ENCODE results near the gene TMEM273. TPM values are rescaled to one million over a fixed set of nuclear protein-coding genes. Genes with fewer than 3 reads are reported as not detected.
A peak's percentile ranks its signal among the peaks of the same experiment; 100 is the strongest.

Gene TMEM273
- total RNA-seq, 1 donor from 2014 or later, result 48.5 TPM

DNA sequence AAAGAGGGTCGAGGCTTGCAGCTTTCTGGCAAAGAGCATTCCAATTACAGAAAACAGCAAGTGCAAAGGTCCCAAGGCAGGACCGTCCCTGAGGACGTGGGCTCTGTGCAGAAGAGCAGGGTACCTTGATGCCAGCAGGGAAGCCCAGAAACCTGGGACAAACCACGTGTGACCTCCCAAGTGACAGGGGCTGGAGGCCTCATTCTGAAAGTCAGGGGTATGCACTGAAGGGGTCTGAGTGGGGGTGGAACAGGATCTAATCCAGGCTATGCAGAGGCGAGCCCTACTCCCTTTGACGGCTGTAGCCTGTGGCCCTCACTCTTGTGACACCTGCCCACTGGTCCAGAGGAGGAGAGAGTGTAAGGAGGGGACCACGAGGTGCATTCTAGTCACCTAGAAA lies 22.9 kb downstream of the TMEM273 start:
- DNase-seq (no peak), ATAC-seq (no peak)
- H3K4me1 ChIP-seq, result no peaks in the 10 kb centered on the region
- no peak overlapping the region for H3K4me3 ChIP-seq
- peaks cover 19% of the 10 kb centered on the region for H3K36me3 ChIP-seq
- TF ChIP-seq, protein P1, sequence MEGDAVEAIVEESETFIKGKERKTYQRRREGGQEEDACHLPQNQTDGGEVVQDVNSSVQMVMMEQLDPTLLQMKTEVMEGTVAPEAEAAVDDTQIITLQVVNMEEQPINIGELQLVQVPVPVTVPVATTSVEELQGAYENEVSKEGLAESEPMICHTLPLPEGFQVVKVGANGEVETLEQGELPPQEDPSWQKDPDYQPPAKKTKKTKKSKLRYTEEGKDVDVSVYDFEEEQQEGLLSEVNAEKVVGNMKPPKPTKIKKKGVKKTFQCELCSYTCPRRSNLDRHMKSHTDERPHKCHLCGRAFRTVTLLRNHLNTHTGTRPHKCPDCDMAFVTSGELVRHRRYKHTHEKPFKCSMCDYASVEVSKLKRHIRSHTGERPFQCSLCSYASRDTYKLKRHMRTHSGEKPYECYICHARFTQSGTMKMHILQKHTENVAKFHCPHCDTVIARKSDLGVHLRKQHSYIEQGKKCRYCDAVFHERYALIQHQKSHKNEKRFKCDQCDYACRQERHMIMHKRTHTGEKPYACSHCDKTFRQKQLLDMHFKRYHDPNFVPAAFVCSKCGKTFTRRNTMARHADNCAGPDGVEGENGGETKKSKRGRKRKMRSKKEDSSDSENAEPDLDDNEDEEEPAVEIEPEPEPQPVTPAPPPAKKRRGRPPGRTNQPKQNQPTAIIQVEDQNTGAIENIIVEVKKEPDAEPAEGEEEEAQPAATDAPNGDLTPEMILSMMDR (IDR thresholded peaks at IDR 0.05), result no peak
- intact Hi-C loops (cut with DNase I), result no loop called here
- no peaks in the 10 kb centered on the region for H3K27me3 ChIP-seq (ENCODE audit: low read depth)
- H3K9me3 ChIP-seq, result no peaks in the 10 kb centered on the region
- no peak overlapping the region for H3K27ac ChIP-seq

GRCh38 chr10:49164559-49165188 lies 23.5 kb downstream of the TMEM273 start:
- H3K27me3 ChIP-seq (ENCODE audit: low read depth), result no peaks in the 10 kb centered on the region
- H3K4me1 ChIP-seq, result no peaks in the 10 kb centered on the region
- DNase-seq, result no peak
- intact Hi-C loops (cut with DNase I), result no loop called here
- TF ChIP-seq, protein P1 (IDR thresholded peaks at IDR 0.05), result peak; percentile 63
- H3K9me3 ChIP-seq, result no peaks in the 10 kb centered on the region
- peaks cover 19% of the 10 kb centered on the region for H3K36me3 ChIP-seq
- peak; percentile 66 to 68 for ATAC-seq
- H3K4me3 ChIP-seq, result no peak overlapping the region
- H3K27ac ChIP-seq, result no peak overlapping the region

DNA sequence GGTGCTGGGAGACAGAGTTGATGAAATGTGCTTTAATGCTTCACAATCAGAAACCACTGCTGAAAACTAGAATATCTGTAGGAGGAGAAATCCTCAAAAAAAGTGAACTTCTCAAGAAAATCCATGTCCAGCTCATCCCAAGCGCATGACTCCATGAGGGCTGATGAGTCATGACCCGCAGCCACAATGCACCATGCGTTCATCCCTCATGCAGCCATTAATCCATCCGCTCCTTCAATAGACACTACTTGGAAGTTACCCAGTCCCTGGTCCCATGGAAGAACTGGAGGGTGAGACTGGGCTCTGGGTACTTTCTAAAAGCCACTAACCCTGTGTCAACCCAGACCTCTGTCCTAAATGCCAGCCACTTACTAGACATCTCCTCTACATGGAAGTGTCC lies 24.4 kb downstream of the TMEM273 start:
- TF ChIP-seq, protein P1 (IDR thresholded peaks at IDR 0.05), result no peak
- H3K4me1 ChIP-seq, result no peaks in the 10 kb centered on the region
- peaks cover 19% of the 10 kb centered on the region for H3K36me3 ChIP-seq
- no peak overlapping the region for H3K27ac ChIP-seq
- no peaks in the 10 kb centered on the region for H3K9me3 ChIP-seq
- no peaks in the 10 kb centered on the region for H3K27me3 ChIP-seq (ENCODE audit: low read depth)
- DNase-seq (no peak), ATAC-seq (no peak)
- intact Hi-C loops (cut with DNase I), result no loop called here
- H3K4me3 ChIP-seq, result no peak overlapping the region

DNA sequence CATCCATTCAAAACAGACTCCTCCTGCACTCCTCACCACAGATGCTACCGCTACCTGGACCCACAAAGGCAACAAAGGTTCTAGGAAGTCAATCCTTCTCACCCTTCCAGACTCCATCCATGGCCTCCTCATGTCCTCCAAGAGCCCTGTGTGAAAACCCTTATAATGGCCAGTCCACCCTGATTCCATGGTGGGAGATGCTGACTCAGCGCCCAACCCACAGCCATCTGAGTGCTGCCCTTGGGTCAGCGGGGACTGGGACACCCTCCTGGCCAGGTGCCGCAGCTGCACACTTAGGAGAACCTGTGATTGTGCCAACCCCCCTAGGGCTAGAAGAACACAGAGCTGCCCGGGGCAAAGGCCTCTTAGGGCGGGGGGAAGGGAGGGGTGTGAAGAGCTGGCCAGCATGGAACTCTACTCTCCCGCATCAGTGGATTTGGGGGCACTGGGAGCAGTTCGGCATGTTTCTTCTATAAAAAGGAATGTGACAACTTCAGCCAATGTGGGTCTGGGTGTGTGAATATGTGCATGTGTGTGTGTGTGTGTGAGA lies 25.4 kb downstream of the TMEM273 start:
- no peak overlapping the region for H3K27ac ChIP-seq
- ATAC-seq (no peak), DNase-seq (no peak)
- intact Hi-C loops (cut with DNase I), result no loop called here
- H3K4me3 ChIP-seq, result no peak overlapping the region
- TF ChIP-seq, protein P1 (IDR thresholded peaks at IDR 0.05), result no peak
- H3K36me3 ChIP-seq, result peaks cover 19% of the 10 kb centered on the region
- no peaks in the 10 kb centered on the region for H3K9me3 ChIP-seq
- no peaks in the 10 kb centered on the region for H3K27me3 ChIP-seq (ENCODE audit: low read depth)
- no peaks in the 10 kb centered on the region for H3K4me1 ChIP-seq

DNA sequence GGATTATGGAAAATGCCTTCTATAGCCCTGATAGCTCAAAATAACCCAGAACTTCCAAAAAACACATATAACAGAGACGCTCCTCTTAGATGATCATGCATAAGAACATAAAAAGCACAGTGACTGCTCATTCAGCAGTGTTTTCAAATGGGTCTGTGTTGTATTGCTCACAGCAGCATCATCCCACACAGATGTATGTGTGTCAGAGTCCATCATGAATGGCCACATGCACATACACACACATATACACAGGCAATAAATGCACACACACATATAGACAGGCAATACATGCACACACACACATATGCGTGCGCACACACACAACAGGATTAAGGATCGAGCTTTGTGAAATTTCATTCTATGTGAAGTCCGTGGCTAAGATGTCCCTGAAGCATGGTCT lies 26.1 kb downstream of the TMEM273 start:
- no peak overlapping the region for H3K27ac ChIP-seq
- H3K36me3 ChIP-seq, result peaks cover 19% of the 10 kb centered on the region
- ATAC-seq (no peak), DNase-seq (no peak)
- no peak overlapping the region for H3K4me3 ChIP-seq
- intact Hi-C loops (cut with DNase I), result no loop called here
- TF ChIP-seq, protein P1 (IDR thresholded peaks at IDR 0.05), result no peak
- H3K9me3 ChIP-seq, result no peaks in the 10 kb centered on the region
- H3K4me1 ChIP-seq, result no peaks in the 10 kb centered on the region
- H3K27me3 ChIP-seq (ENCODE audit: low read depth), result no peaks in the 10 kb centered on the region
